Measurements from ENCODE around the gene SLC9A9.

The SLC9A9 gene

GRCh38 chr3:143326983-143327778 lies 521.1 kb downstream of the SLC9A9 start:
- no peak overlapping the region for H3K4me3 ChIP-seq (ENCODE audit: low read length)
- TF ChIP-seq ZNF274 (IDR thresholded peaks at IDR 0.05; ENCODE audit: low read depth, low read length): no peak

DNA sequence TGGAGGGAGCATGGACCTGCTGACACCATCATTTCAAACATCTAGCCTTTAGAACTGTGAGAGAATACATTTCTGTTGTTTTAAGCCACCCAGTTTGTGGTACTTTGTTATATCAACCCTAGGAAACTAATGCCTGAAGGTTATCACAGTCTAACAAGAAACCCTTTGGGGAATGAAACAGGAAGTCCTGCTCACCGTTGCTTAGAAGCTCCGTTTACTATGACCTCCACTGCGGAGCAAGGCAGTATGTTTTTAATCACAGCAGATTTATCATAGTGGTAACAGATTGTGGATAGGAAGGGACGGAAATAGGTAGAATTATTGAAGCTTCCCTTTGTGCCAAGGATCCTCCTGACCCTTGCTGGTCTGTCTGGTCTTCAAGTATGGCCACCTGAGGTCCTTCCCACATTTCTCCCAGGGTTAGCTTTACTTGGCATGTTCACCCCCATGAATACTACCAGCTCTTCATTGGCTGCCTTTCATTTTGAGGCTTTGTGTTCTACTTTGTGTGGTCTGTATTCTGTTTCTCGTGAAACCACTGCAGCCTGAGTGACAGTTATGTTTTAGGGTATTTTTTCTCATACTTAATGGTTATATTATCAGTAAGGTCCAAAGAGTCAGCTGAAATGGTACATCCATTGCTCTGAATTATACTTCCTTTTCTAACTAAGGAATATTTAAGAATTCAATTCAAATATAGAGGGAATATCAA lies 527.1 kb downstream of the SLC9A9 start:
- H3K4me3 ChIP-seq (ENCODE audit: low read length): no peak overlapping the region
- no peak for TF ChIP-seq ZNF274 (IDR thresholded peaks at IDR 0.05; ENCODE audit: low read depth, low read length)

DNA sequence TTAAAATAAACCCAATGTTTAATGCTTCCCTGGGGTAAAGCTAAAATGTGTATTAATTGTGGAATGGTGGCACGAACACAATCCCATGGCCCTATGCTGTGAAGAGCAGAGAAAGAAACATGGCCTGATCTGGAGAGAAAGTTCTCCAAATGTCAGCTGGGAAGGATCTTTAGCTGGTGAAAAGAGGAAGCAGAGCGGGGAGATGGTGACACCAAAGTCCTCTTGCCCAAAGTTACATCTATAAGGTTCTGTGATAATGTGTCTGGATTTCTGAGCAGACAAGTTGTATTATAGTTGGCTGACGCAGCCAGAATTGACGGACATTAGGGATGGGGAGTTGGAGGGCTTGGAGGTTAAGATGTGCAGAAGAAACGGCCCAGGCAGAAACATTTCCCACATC lies 532.5 kb downstream of the SLC9A9 start:
- H3K4me3 ChIP-seq (ENCODE audit: low read length): no peak overlapping the region
- TF ChIP-seq ZNF274 (IDR thresholded peaks at IDR 0.05; ENCODE audit: low read depth, low read length): no peak

DNA sequence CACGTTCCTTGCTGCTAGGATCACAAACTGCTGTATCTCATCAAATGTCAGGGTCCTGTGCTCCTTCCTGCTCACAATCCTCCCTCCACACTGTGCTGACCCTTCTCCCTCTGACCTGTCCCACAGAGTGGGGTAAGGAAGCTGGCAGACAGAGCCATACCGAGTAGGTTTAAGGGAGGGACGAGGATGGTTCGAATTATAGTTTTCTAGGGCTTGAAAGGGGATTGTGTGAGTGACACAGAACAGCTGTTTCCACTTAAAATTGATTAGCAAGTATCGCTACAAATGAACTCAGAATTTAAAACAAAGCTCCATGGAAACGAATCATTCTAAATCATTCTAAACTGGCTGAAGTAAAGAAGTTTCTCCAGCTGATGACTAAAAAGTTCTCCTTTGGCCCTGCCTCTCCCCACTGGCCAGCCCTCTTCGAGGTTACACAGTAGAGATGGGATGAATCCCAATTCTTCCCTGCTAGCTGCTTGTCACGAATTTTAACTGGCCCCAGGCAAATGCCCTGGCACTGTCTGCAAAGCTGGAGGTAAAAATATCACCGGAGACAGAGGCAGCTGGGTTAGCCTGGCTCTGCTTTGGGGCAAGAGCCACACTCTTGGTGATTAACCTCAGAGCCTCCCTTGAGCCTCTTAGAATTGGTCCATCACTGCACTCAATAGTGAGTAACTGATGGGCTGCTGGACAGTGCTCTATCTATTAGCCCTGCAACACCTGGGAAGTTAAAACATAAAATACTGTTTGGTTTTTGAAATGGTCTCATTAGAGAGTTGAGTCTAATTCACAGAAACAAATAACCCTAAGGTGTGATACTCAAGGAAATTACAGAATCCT lies 533.8 kb downstream of the SLC9A9 start:
- no peak overlapping the region for H3K4me3 ChIP-seq (ENCODE audit: low read length)
- no peak for TF ChIP-seq ZNF274 (IDR thresholded peaks at IDR 0.05; ENCODE audit: low read depth, low read length)

GRCh38 chr3:143313893-143314188 lies 534.4 kb downstream of the SLC9A9 start:
- H3K4me3 ChIP-seq (ENCODE audit: low read length): no peak overlapping the region
- no peak for TF ChIP-seq ZNF274 (IDR thresholded peaks at IDR 0.05; ENCODE audit: low read depth, low read length)

GRCh38 chr3:143313025-143313892 lies 535.0 kb downstream of the SLC9A9 start:
- no peak for TF ChIP-seq ZNF274 (IDR thresholded peaks at IDR 0.05; ENCODE audit: low read depth, low read length)
- H3K4me3 ChIP-seq (ENCODE audit: low read length): no peak overlapping the region

GRCh38 chr3:143311096-143311495 lies 537.2 kb downstream of the SLC9A9 start:
- TF ChIP-seq ZNF274 (IDR thresholded peaks at IDR 0.05; ENCODE audit: low read depth, low read length): no peak

DNA sequence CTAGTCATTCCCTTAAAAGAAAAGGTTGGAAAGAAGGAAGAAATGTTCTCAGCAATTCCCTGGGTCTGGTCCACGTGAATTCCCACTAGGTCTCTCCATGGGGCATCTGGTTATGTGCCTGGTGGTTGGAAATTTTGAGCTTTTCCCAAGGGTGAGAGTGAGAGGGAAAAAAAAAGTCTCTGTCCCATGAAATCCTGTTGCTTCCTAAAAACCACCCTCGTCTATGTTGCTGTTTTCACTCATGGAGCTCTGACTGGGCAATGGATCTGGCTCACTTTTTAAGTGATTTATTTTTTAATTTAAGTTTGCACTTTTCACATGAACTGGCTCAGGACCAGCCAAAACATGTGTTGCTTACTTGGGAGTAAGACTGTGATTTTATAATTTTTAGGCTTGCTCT lies 538.6 kb downstream of the SLC9A9 start:
- no peak for TF ChIP-seq ZNF274 (IDR thresholded peaks at IDR 0.05; ENCODE audit: low read depth, low read length)

More at GRCh38 chr3:143311096-143311495, 537.2 kb downstream of the SLC9A9 start:
- H3K4me3 ChIP-seq (ENCODE audit: low read length): no peak overlapping the region

DNA sequence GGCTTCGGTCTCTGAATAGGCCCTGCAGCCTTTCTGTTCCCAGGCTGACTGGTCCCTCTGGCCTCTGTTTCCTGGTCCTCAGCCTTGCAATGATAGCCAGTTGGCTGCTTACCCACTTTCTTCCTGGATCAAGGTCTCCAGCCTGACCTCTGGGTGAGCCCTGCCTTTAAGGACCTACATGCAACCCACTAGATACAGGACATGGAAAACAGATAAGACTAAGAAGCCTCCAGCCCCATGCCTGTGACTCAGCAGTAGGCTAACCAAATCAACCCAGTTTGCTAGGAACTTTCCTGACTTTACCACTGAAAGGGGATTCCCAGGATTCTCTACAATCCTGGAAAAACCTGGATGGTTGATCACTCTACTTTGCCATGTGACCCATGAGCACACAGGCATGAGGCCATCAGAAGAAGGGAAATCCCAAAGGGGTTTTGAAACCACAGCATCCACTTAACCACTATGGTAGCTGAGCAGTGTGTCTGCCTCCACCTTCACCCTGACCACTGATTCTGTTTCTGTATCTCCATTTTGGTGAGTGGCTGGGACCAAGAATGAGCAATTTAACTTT lies 540.6 kb downstream of the SLC9A9 start:
- no peak for TF ChIP-seq ZNF274 (IDR thresholded peaks at IDR 0.05; ENCODE audit: low read depth, low read length)
- no peak overlapping the region for H3K4me3 ChIP-seq (ENCODE audit: low read length)

More for the DNA sequence above, 538.6 kb downstream of the SLC9A9 start:
- H3K4me3 ChIP-seq (ENCODE audit: low read length): no peak overlapping the region

GRCh38 chr3:143306407-143306806 lies 541.9 kb downstream of the SLC9A9 start:
- TF ChIP-seq ZNF274 (IDR thresholded peaks at IDR 0.05; ENCODE audit: low read depth, low read length): no peak
- H3K4me3 ChIP-seq (ENCODE audit: low read length): no peak overlapping the region

DNA sequence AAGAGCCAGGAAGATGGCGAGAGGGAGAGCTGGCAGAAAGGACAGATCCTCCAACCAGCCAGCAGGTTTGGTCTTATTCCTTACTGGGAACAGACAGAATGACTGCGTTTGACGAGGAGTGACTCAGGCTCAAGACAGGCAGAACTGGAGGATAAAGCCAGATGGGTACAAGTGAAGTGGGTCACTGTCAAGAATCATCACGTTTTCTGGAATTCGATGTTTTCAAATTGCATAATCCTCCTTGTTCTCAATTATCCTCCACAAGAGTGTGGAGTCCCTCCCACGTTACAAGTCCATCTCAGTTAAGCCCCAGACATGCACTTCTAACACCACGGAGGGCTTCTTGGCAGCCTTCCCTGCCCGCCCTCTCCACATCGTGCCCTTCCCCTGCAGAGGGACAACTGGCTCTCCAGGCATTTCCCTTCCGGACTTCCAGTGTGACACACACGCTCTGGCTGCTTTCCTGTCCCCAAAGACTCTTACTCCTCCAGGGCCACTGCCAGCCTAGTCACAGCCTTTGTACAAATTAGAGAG lies 545.6 kb downstream of the SLC9A9 start:
- TF ChIP-seq ZNF274 (IDR thresholded peaks at IDR 0.05; ENCODE audit: low read depth, low read length): no peak
- H3K4me3 ChIP-seq (ENCODE audit: low read length): no peak overlapping the region

DNA sequence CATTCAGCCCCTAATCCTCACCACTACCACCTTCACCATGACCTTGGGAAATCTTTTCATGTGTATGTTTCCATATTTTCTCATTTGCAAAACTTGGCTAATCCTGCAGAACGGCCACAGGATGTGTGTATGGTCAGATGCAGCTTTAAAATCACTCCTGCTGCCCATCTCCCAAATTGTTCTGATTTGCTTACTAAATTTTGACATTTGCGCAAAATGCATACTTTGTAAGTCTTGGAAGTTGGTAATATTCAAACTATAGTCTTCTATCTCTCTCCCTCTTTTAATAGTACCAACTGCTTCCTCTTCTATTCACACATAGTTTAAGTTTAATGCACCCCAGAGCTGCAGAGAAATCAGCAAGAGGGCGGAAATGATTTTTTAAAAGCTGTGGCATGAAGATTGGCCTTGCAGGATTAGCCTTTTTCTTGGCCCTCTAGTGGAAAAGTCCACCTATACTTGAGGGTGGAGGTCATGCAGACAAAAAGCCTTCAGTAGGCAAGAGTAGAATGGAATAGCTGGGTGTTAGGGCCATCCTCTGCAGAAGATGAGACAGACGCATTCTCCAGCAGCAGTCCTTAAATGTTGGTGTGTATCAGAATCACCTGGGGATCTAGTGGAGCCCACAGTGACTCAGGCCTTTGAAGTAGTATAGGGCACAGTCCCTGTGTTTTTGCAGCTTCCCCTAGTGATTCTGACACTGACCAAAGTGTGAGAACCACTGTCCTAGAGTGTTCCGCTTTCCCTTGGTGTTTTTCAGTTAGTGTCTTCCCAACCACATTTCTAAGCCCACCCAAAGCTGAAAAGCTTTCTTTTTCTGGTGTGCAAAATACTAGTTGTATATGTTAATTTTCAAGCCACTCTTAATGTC lies 547.0 kb downstream of the SLC9A9 start:
- TF ChIP-seq ZNF274 (IDR thresholded peaks at IDR 0.05; ENCODE audit: low read depth, low read length): no peak
- no peak overlapping the region for H3K4me3 ChIP-seq (ENCODE audit: low read length)
